ENCODE results near the gene LMOD3. TPM values are rescaled to one million over a fixed set of nuclear protein-coding genes. Genes with fewer than 3 reads are reported as not detected.

Gene LMOD3
- total RNA-seq, 6 experiments from 2014 or later: not detected

GRCh38 chr3:69090021-69090420, 32.4 kb downstream of the LMOD3 start:
- Mint-ChIP-seq H3K36me3 (ENCODE audit: low read depth) (peaks cover 25% of the 10 kb centered on the region), H3K4me3 (peak overlapping the region; percentile 56), H3K27ac (peak overlapping the region; percentile 63), H3K9me3 (no peaks in the 10 kb centered on the region), H3K27me3 (ENCODE audit: insufficient read depth) (peaks cover 1% of the 10 kb centered on the region; the same call in 1 of the 2 replicates), H3K4me1 (ENCODE audit: low read depth) (peaks cover 82% of the 10 kb centered on the region)
- DNase-seq: peak; percentile 69
- TF ChIP-seq CTCF (IDR thresholded peaks at IDR 0.05): no peak

- Mint-ChIP-seq H3K4me1 (ENCODE audit: low read depth) (peaks cover 80% of the 10 kb centered on the region), H3K9me3 (no peaks in the 10 kb centered on the region), H3K4me3 (peak overlapping the region; percentile 64), H3K27me3 (ENCODE audit: insufficient read depth) (peaks cover 1% of the 10 kb centered on the region), H3K36me3 (ENCODE audit: low read depth) (peaks cover 23% of the 10 kb centered on the region), H3K27ac (peak overlapping the region; percentile 73)
- no peak for TF ChIP-seq CTCF (IDR thresholded peaks at IDR 0.05)
- peak; percentile 64 for DNase-seq
Measured at GRCh38 chr3:69088063-69088462, 34.3 kb downstream of the LMOD3 start.

- peaks cover 1% of the 10 kb centered on the region for H3K27me3 Mint-ChIP-seq (ENCODE audit: insufficient read depth)
- H3K4me1 Mint-ChIP-seq (ENCODE audit: low read depth): peaks cover 83% of the 10 kb centered on the region
- peak overlapping the region; percentile 42 for H3K27ac Mint-ChIP-seq
- DNase-seq: no peak
- peak overlapping the region; percentile 64 for H3K4me3 Mint-ChIP-seq
- H3K9me3 Mint-ChIP-seq: no peaks in the 10 kb centered on the region
- peaks cover 22% of the 10 kb centered on the region for H3K36me3 Mint-ChIP-seq (ENCODE audit: low read depth)
- TF ChIP-seq CTCF (IDR thresholded peaks at IDR 0.05): no peak
Measured at GRCh38 chr3:69087030-69087791, 35.2 kb downstream of the LMOD3 start.

GRCh38 chr3:69085833-69086722, 36.3 kb downstream of the LMOD3 start:
- peak; percentile 86 for DNase-seq
- Mint-ChIP-seq H3K36me3 (ENCODE audit: low read depth) (peaks cover 13% of the 10 kb centered on the region), H3K4me3 (peak overlapping the region; percentile 95), H3K27me3 (ENCODE audit: insufficient read depth) (peaks cover 1% of the 10 kb centered on the region), H3K27ac (peak overlapping the region; percentile 96), H3K4me1 (ENCODE audit: low read depth) (peaks cover 84% of the 10 kb centered on the region), H3K9me3 (no peaks in the 10 kb centered on the region)
- no peak for TF ChIP-seq CTCF (IDR thresholded peaks at IDR 0.05)

- Mint-ChIP-seq H3K27ac (peak overlapping the region; percentile 96), H3K9me3 (no peaks in the 10 kb centered on the region), H3K36me3 (ENCODE audit: low read depth) (peaks cover 7% of the 10 kb centered on the region), H3K4me1 (ENCODE audit: low read depth) (peaks cover 83% of the 10 kb centered on the region), H3K4me3 (peak overlapping the region; percentile 95), H3K27me3 (ENCODE audit: insufficient read depth) (peaks cover 1% of the 10 kb centered on the region)
- no peak for DNase-seq
- TF ChIP-seq CTCF (IDR thresholded peaks at IDR 0.05): no peak
Measured at GRCh38 chr3:69085168-69085832, 37.1 kb downstream of the LMOD3 start.

Data from HFFc6 (cell line).